KBM-7 (cell line): ENCODE data around the gene SERPINA3.

Experiments
- DNase-seq: peaks from one replicate; pipeline ENCODE4 v3.0.0-alpha.2; 2015
- in situ Hi-C: fragments of 300-500 bp; cut with MboI; formaldehyde crosslinking; loops from 2 replicates; pipeline ENCODE4 v1.14.3; 2020; ENCODE audit warnings: low sequenced_read_pairs, low pct_unique_long_range_greater_than_20kb, mixed read lengths

SERPINA3 gene

DNA sequence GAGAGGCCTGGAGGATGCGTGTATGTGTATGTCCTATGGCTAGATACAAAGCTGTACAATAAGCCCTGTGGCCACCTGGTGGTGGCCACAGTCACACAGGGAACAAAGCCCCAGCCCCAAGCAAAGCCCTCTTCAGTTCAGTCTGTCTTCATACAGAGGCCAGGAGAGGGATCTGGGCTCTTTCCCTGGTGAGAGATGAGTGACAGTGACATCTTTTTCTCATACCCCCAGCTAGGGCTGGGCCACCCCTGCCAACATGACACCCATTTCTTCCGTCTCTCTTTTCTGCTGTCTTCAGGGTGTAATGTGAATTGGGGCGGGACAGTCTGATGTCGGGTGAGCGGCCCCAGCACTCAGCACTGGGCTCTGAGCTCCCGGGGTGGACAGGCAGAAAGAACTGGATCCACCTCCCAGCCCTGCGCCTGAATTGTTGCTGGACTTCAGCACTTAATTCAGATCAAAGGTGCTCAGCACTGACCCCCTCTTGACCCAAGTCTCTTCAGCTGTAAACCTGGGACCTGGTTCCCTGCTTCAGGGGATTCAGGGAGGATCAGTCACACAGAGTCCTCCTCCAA lies 59.8 kb downstream of the SERPINA3 start:
- in situ Hi-C loops = no loop called here

DNA sequence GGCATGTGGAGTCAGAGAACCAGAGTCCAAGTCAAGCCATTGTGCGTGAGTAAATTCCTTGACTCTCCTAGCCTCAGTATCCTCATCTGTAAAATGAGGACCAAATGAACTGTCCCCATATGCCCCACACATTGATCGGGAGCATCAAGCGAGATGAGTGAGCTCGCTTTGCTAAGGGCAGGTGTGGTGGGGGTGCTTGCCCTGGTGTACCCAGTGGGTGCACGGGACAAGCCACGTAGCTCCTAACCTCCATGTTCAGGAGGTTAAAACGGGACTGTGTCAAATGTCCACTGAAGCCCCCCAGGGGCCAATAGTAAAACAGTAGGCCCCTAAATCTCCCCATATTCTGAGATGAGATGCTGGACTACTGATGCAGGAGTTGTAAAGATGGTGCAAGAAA lies 60.9 kb downstream of the SERPINA3 start:
- in situ Hi-C loops = no loop called here
- no peak for DNase-seq

More for the DNA sequence above, 59.8 kb downstream of the SERPINA3 start:
- DNase-seq = no peak
